ENCODE measurements around the gene SAMD13.

DNA sequence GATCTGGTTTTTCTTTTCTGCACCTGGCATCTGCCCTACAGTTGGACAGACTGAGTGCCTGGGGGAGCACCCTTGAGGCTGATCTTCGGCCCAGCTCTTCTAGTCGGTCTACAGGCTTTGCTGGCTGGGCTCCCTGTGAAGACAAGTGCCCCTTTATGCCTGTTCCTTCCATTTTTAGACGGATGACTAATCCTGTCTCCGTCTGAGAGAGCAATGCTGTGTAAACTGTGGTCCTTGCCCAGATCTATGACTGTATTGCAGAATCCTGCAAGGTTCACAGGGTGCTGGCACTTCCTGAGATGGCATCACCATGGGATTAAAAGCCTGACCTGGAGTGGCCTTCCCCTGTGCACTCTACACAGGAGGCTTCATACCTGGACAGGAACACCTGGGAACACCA lies 47.6 kb upstream of the SAMD13 start:
- TF ChIP-seq, protein P1, sequence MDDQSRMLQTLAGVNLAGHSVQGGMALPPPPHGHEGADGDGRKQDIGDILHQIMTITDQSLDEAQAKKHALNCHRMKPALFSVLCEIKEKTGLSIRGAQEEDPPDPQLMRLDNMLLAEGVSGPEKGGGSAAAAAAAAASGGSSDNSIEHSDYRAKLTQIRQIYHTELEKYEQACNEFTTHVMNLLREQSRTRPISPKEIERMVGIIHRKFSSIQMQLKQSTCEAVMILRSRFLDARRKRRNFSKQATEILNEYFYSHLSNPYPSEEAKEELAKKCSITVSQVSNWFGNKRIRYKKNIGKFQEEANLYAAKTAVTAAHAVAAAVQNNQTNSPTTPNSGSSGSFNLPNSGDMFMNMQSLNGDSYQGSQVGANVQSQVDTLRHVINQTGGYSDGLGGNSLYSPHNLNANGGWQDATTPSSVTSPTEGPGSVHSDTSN (IDR thresholded peaks at IDR 0.05; ENCODE audit: insufficient replicate concordance, low read depth, low read length): no peak
- no peak for TF ChIP-seq IRF3 (IDR thresholded peaks at IDR 0.05)
- no peak for TF ChIP-seq EP300 (IDR thresholded peaks at IDR 0.05; ENCODE audit: borderline replicate concordance in 1 of 2, control insufficient read depth in 1 of 2, low read depth in 2 of 2, low read length in 2 of 2)
- TF ChIP-seq ATF7 (IDR thresholded peaks at IDR 0.05; ENCODE audit: low read depth): no peak
- TF ChIP-seq CTCF (IDR thresholded peaks at IDR 0.05 in 2 of 3, conservative IDR thresholded peaks at IDR 0.05 in 1 of 3; ENCODE audit: control insufficient read depth in 2 of 3, extremely low read depth in 1 of 3, insufficient read depth in 1 of 3, low read depth in 3 of 3, low read length in 3 of 3): no peak
- TF ChIP-seq, protein P2, sequence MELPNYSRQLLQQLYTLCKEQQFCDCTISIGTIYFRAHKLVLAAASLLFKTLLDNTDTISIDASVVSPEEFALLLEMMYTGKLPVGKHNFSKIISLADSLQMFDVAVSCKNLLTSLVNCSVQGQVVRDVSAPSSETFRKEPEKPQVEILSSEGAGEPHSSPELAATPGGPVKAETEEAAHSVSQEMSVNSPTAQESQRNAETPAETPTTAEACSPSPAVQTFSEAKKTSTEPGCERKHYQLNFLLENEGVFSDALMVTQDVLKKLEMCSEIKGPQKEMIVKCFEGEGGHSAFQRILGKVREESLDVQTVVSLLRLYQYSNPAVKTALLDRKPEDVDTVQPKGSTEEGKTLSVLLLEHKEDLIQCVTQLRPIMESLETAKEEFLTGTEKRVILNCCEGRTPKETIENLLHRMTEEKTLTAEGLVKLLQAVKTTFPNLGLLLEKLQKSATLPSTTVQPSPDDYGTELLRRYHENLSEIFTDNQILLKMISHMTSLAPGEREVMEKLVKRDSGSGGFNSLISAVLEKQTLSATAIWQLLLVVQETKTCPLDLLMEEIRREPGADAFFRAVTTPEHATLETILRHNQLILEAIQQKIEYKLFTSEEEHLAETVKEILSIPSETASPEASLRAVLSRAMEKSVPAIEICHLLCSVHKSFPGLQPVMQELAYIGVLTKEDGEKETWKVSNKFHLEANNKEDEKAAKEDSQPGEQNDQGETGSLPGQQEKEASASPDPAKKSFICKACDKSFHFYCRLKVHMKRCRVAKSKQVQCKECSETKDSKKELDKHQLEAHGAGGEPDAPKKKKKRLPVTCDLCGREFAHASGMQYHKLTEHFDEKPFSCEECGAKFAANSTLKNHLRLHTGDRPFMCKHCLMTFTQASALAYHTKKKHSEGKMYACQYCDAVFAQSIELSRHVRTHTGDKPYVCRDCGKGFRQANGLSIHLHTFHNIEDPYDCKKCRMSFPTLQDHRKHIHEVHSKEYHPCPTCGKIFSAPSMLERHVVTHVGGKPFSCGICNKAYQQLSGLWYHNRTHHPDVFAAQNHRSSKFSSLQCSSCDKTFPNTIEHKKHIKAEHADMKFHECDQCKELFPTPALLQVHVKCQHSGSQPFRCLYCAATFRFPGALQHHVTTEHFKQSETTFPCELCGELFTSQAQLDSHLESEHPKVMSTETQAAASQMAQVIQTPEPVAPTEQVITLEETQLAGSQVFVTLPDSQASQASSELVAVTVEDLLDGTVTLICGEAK (IDR thresholded peaks at IDR 0.05; ENCODE audit: borderline replicate concordance): no peak
- TF ChIP-seq EZH2 (IDR thresholded peaks at IDR 0.05; ENCODE audit: borderline replicate concordance, control insufficient read depth, low read depth, low read length): no peak
- TF ChIP-seq POLR2AphosphoS5 (IDR thresholded peaks at IDR 0.05; ENCODE audit: low read length): no peak
- no peak for TF ChIP-seq RFX5 (IDR thresholded peaks at IDR 0.05; ENCODE audit: low read depth, low read length)
- TF ChIP-seq, protein P3, sequence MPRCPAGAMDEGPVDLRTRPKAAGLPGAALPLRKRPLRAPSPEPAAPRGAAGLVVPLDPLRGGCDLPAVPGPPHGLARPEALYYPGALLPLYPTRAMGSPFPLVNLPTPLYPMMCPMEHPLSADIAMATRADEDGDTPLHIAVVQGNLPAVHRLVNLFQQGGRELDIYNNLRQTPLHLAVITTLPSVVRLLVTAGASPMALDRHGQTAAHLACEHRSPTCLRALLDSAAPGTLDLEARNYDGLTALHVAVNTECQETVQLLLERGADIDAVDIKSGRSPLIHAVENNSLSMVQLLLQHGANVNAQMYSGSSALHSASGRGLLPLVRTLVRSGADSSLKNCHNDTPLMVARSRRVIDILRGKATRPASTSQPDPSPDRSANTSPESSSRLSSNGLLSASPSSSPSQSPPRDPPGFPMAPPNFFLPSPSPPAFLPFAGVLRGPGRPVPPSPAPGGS (IDR thresholded peaks at IDR 0.05; ENCODE audit: borderline replicate concordance, insufficient read depth, low read depth, low read length, poor library complexity, severe bottlenecking): no peak
- TF ChIP-seq RAD21 (IDR thresholded peaks at IDR 0.05; ENCODE audit: insufficient read depth, low read depth, low read length): no peak
- TF ChIP-seq CBX5 (IDR thresholded peaks at IDR 0.05; ENCODE audit: low read depth): no peak
- TF ChIP-seq STAT3 (IDR thresholded peaks at IDR 0.05; ENCODE audit: low read depth, low read length): no peak

Measured in GM12878 (cell line).